AG20443 (cell line): ENCODE measurements around the gene EPHB2.
"Not testable (repeated sequence)": the region's sequence is repeated elsewhere in the genome, so short reads cannot be mapped to it uniquely, and the experiment has no call there.

ENCODE experiments used
- DNase-seq: peaks from one replicate; pipeline ENCODE4 v3.0.0; 2012; ENCODE audit warnings: low spot score, mixed read lengths

EPHB2 gene

GRCh38 chr1:22915816-22916470 is 205.3 kb downstream of the EPHB2 start:
- DNase-seq: no peak

- DNase-seq: no peak
Observed at GRCh38 chr1:22916471-22916820, 205.8 kb downstream of the EPHB2 start.

GRCh38 chr1:22917989-22918388 is 207.3 kb downstream of the EPHB2 start:
- no peak for DNase-seq

- no peak for DNase-seq
Observed at GRCh38 chr1:22918644-22919043, 208.0 kb downstream of the EPHB2 start.

- DNase-seq: peak; percentile 42
Observed at GRCh38 chr1:22919341-22920025, 208.8 kb downstream of the EPHB2 start.

GRCh38 chr1:22920026-22920733 is 209.5 kb downstream of the EPHB2 start:
- no peak for DNase-seq

- no peak for DNase-seq
Observed at GRCh38 chr1:22920734-22921451, 210.3 kb downstream of the EPHB2 start.

GRCh38 chr1:22921452-22922126 is 210.9 kb downstream of the EPHB2 start:
- no peak for DNase-seq

GRCh38 chr1:22922640-22923039 is 212.0 kb downstream of the EPHB2 start:
- DNase-seq: no peak

- no peak for DNase-seq
Observed at GRCh38 chr1:22925111-22925510, 214.5 kb downstream of the EPHB2 start.

GRCh38 chr1:22930240-22930912 is 219.7 kb downstream of the EPHB2 start:
- peak; percentile 94 for DNase-seq

GRCh38 chr1:22932803-22933470 is 222.3 kb downstream of the EPHB2 start:
- DNase-seq: no peak

GRCh38 chr1:22935433-22935832 is 224.8 kb downstream of the EPHB2 start:
- DNase-seq: no peak

- no peak for DNase-seq
Observed at GRCh38 chr1:22936681-22937080, 226.0 kb downstream of the EPHB2 start.

GRCh38 chr1:22941257-22941656 is 230.6 kb downstream of the EPHB2 start:
- DNase-seq: no peak

GRCh38 chr1:22944346-22945055 is 233.9 kb downstream of the EPHB2 start:
- DNase-seq: no peak

- not testable (repeated sequence) for DNase-seq
Observed at GRCh38 chr1:22945171-22945570, 234.5 kb downstream of the EPHB2 start.

GRCh38 chr1:22949822-22950331 is 239.2 kb downstream of the EPHB2 start:
- no peak for DNase-seq

GRCh38 chr1:22951796-22952195 is 241.2 kb downstream of the EPHB2 start:
- no peak for DNase-seq

GRCh38 chr1:22952694-22953056 is 242.0 kb downstream of the EPHB2 start:
- DNase-seq: no peak
